Endothelial cell of umbilical vein (primary cell): ENCODE data around the gene NPC1L1. TPM values are rescaled to one million over a fixed set of nuclear protein-coding genes. Genes with fewer than 3 reads are reported as not detected.

Experiments used
- BruUV-seq: library from RNA; stranded (reverse); fragments of 400-500 nt; replicated peaks from 2 replicates; lab custom pipeline; 2021; lab: Mats Ljungman, UMichigan
- CTCF ChIA-PET: fragments of 300-600, 350-600 bp; sonication (Branson Sonifier 250); formaldehyde crosslinking; loops from one replicate; lab custom pipeline; 2021; ENCODE audit warnings: antibody characterized with exemption, inconsistent platforms; lab: Charles Lee
- POLR2A ChIA-PET: fragments of 300-600, 350-600 bp; sonication (Branson Sonifier 250); formaldehyde crosslinking; loops from one replicate; lab custom pipeline; 2021; ENCODE audit warnings: antibody characterized with exemption, inconsistent platforms; lab: Charles Lee
- DNase-seq: peaks from one replicate; pipeline ENCODE4 v3.0.0-alpha.2; 2011; ENCODE audit warnings: low read depth, low spot score
- FAIRE-seq: peaks from 2 replicates; lab custom pipeline; 2011; peaks lifted over from hg19 to GRCh38; lab: Jason Lieb, UNC
- H2AFZ ChIP-seq: 2 replicates; pipeline ENCODE4 v1.6.0; 2012; ENCODE audit warnings: low read depth, low read length, control low read depth, inconsistent platforms
- H3K27ac ChIP-seq: 2 replicates; pipeline ENCODE4 v1.5.1; 2011; ENCODE audit warnings: low read depth, mild to moderate bottlenecking, control low read depth, low read length, moderate library complexity; ENCODE audit not compliant: insufficient read depth
- H3K27me3 ChIP-seq, 2 experiments: 2 replicates each; pipeline versions ENCODE4 v1.6.0 to v1.6.1; 2011; ENCODE audit warnings: low read length in 2 of 2, mixed read lengths in 1 of 2; ENCODE audit not compliant: control insufficient read depth in 2 of 2, insufficient read depth in 2 of 2
- H3K36me3 ChIP-seq, 2 experiments: 2 replicates in 1 of 2; 3 replicates in 1 of 2; pipeline ENCODE4 v1.5.1; 2011; ENCODE audit warnings: low read length in 2 of 2, mild to moderate bottlenecking in 1 of 2, moderate library complexity in 1 of 2; ENCODE audit not compliant: control insufficient read depth in 2 of 2, insufficient read depth in 2 of 2; ENCODE audit errors: extremely low read depth in 1 of 2
- H3K4me1 ChIP-seq: 3 replicates; pipeline ENCODE4 v1.5.1; 2011; ENCODE audit warnings: mild to moderate bottlenecking, low read length; ENCODE audit not compliant: control insufficient read depth, insufficient read depth; ENCODE audit errors: extremely low read depth
- H3K4me2 ChIP-seq: 2 replicates; pipeline ENCODE4 v1.6.1; 2011; ENCODE audit warnings: low read length, control low read depth, mixed read lengths; ENCODE audit not compliant: insufficient read depth
- H3K4me3 ChIP-seq, 3 experiments: fragments of 200-600 bp in 1 of 3; sonication (generic), shearing (Covaris generic) in 1 of 3; replicated peaks in 1 of 3; 2 replicates each; pipeline ENCODE4 v1.5.1; 2011 to 2016; ENCODE audit warnings: control low read depth in 3 of 3, low read length in 3 of 3, mild to moderate bottlenecking in 2 of 3, inconsistent platforms in 1 of 3, low read depth in 1 of 3, moderate library complexity in 1 of 3; ENCODE audit not compliant: insufficient read depth in 1 of 3
- H3K79me2 ChIP-seq: 2 replicates; pipeline ENCODE4 v1.6.0; 2012; ENCODE audit warnings: low read length, inconsistent platforms; ENCODE audit not compliant: control insufficient read depth, insufficient read depth
- H3K9ac ChIP-seq: replicated peaks from 2 replicates; pipeline ENCODE3; 2011; ENCODE audit warnings: low read length, control low read depth; ENCODE audit not compliant: insufficient read depth; ENCODE audit errors: extremely low read depth
- H3K9me1 ChIP-seq: replicated peaks from 3 replicates; pipeline ENCODE4 v1.6.0; 2011; ENCODE audit warnings: mild to moderate bottlenecking, low read length; ENCODE audit not compliant: control insufficient read depth, insufficient read depth; ENCODE audit errors: extremely low read depth
- H3K9me3 ChIP-seq: replicated peaks from 2 replicates; pipeline ENCODE4 v1.5.1; 2012; ENCODE audit warnings: low read length, inconsistent platforms; ENCODE audit not compliant: control insufficient read depth, insufficient read depth
- H4K20me1 ChIP-seq: replicated peaks from 2 replicates; pipeline ENCODE3; 2011; ENCODE audit warnings: mild to moderate bottlenecking, low read length; ENCODE audit not compliant: control insufficient read depth, insufficient read depth; ENCODE audit errors: extremely low read depth
- CTCF ChIP-seq, 2 donors: IDR thresholded peaks; 1 replicate in 1 of 2; 2 replicates in 1 of 2; pipeline ENCODE4 v1.5.1; 2011; ENCODE audit warnings: low read length in 2 of 2, mild to moderate bottlenecking in 2 of 2, moderate library complexity in 2 of 2, control low read depth in 1 of 2, inconsistent platforms in 1 of 2, low read depth in 1 of 2; ENCODE audit not compliant: insufficient read depth in 1 of 2; ENCODE audit errors: extremely low read depth in 1 of 2
- EZH2 ChIP-seq: IDR thresholded peaks from 2 replicates; pipeline ENCODE4 v1.6.1; 2012; ENCODE audit warnings: borderline replicate concordance, low read depth, mild to moderate bottlenecking, moderate library complexity, low read length, inconsistent platforms; ENCODE audit not compliant: severe bottlenecking
- FOS ChIP-seq: IDR thresholded peaks from 2 replicates; pipeline ENCODE4 v1.6.1; 2011; ENCODE audit warnings: mild to moderate bottlenecking, low read length, moderate library complexity, borderline replicate concordance; ENCODE audit not compliant: insufficient read depth
- GATA2 ChIP-seq: IDR thresholded peaks from 2 replicates; pipeline ENCODE4 v1.7.0; 2011; ENCODE audit warnings: low read depth, mild to moderate bottlenecking, moderate library complexity, mixed read lengths, low read length; ENCODE audit not compliant: insufficient read length, insufficient read depth
- JUN ChIP-seq: IDR thresholded peaks from 2 replicates; pipeline ENCODE4 v1.6.1; 2011; ENCODE audit warnings: borderline replicate concordance, low read depth; ENCODE audit not compliant: insufficient read length, insufficient read depth
- MAX ChIP-seq: IDR thresholded peaks from 2 replicates; pipeline ENCODE4 v1.6.1; 2011; ENCODE audit not compliant: insufficient read depth, insufficient read length
- MYC ChIP-seq: IDR thresholded peaks from one replicate; pipeline ENCODE4 v1.6.1; 2011; ENCODE audit warnings: mild to moderate bottlenecking, low read depth, low read length
- POLR2A ChIP-seq: IDR thresholded peaks from 2 replicates; pipeline ENCODE4 v1.6.1; 2012; ENCODE audit warnings: low read depth, mild to moderate bottlenecking, control low read depth, low read length
- POLR2AphosphoS5 ChIP-seq: IDR thresholded peaks from 2 replicates; pipeline ENCODE4 v1.6.1; 2012; ENCODE audit warnings: low read depth, mild to moderate bottlenecking, control low read depth, low read length, moderate library complexity; ENCODE audit not compliant: insufficient read depth
- dilution Hi-C: fragments of 300-500 bp; cut with MboI; formaldehyde crosslinking; loops from one replicate; pipeline ENCODE4 v1.15.0; 2019; ENCODE audit warnings: low sequenced_read_pairs; ENCODE audit not compliant: extremely low pct_ligation_motif_present
- intact Hi-C: fragments of 100-400 bp; cut with micrococcal nuclease; formaldehyde crosslinking; loops from one replicate; pipeline ENCODE4 v1.10.0; 2022
- polyA plus RNA-seq, 4 experiments: library from polyadenylated mRNA; depleted of rRNA in 3 of 4; stranded (reverse) in 3 of 4; unstranded in 1 of 4; fragments of >200 nt; gene quantifications; 2 replicates each; pipeline versions ENCODE4 v1.2.1 to v1.2.3, GENCODE V29; 2011 to 2012; ENCODE audit warnings: missing spikeins in 1 of 4
- total RNA-seq: library from RNA; stranded (reverse); gene quantifications from 2 replicates; pipeline ENCODE4 v1.2.3, GENCODE V29; 2021

NPC1L1 gene
- total and polyA plus RNA-seq, 2 donors (not counting 3 experiments of a cell fraction or from before 2014, with no cell fraction given) = not detected

GRCh38 chr7:44530990-44531389 lies 10.1 kb downstream of the NPC1L1 start:
- H3K9me3 ChIP-seq = no peaks in the 10 kb centered on the region
- no peak overlapping the region for H3K9ac ChIP-seq
- no peak overlapping the region for H3K4me2 ChIP-seq
- dilution Hi-C loops = no loop called here
- H3K4me1 ChIP-seq = no peaks in the 10 kb centered on the region
- intact Hi-C loops = no loop called here
- H3K36me3 ChIP-seq = no peaks in the 10 kb centered on the region
- no peak for FAIRE-seq
- H2AFZ ChIP-seq = no peak overlapping the region
- no peak for TF ChIP-seq POLR2AphosphoS5
- no peak for TF ChIP-seq POLR2A
- no peak for TF ChIP-seq MAX
- no peak for TF ChIP-seq MYC
- no peak for TF ChIP-seq GATA2
- no peak for TF ChIP-seq EZH2
- TF ChIP-seq CTCF (IDR thresholded peaks at IDR 0.05; ENCODE audit: extremely low read depth in 1 of 2, insufficient read depth in 1 of 2, low read depth in 1 of 2, low read length in 2 of 2) = no peak
- TF ChIP-seq FOS = no peak
- TF ChIP-seq JUN = no peak
- no peaks in the 10 kb centered on the region for H3K9me1 ChIP-seq
- H3K27ac ChIP-seq = no peak overlapping the region
- ChIA-PET CTCF (no interaction called here), POLR2A (no interaction called here)
- no peaks in the 10 kb centered on the region for H3K27me3 ChIP-seq
- H3K4me3 ChIP-seq = no peak overlapping the region
- no TSS peak for BruUV-seq
- no peaks in the 10 kb centered on the region for H3K79me2 ChIP-seq
- no peaks in the 10 kb centered on the region for H4K20me1 ChIP-seq
- DNase-seq = no peak
